Cardiac fibroblast (primary cell): ENCODE measurements around the gene FAH.

Source experiments
- DNase-seq, 2 donors: peaks; one replicate each; pipeline versions ENCODE4 v3.0.0 to v3.0.0-alpha.2; 2010; ENCODE audit warnings: low read depth in 2 of 2
- H3K4me3 ChIP-seq, 2 donors: replicated peaks in 1 of 2; 1 replicate in 1 of 2; 2 replicates in 1 of 2; pipeline ENCODE4 v1.5.1; 2011; ENCODE audit warnings: low read depth in 2 of 2, low read length in 2 of 2, mild to moderate bottlenecking in 2 of 2, moderate library complexity in 1 of 2
- TF ChIP-seq, protein P1 (sequence below): IDR thresholded peaks from one replicate; pipeline ENCODE4 v1.5.1; 2011; ENCODE audit warnings: low read depth, mild to moderate bottlenecking, low read length, inconsistent platforms

Gene FAH

DNA sequence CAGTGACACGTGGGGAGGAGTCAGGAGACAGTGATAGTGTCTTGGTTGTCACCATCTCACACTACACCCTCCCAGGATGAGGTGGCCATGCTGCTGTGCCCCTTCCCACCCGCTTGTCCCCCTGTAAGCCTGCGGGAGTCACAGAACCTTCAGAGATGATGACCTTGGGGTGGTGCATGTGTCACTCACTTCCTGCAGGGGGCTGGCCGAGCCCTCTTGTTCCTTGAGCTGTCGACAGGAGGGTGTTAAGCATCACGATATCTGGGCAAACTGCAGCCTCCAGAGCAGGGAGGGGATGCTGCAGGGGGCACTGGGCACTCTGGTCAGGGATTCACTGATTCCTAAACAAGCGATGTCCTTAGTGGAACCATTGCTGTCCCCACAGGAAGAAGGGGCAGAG, 27.7 kb downstream of the FAH start:
- TF ChIP-seq, protein P1, sequence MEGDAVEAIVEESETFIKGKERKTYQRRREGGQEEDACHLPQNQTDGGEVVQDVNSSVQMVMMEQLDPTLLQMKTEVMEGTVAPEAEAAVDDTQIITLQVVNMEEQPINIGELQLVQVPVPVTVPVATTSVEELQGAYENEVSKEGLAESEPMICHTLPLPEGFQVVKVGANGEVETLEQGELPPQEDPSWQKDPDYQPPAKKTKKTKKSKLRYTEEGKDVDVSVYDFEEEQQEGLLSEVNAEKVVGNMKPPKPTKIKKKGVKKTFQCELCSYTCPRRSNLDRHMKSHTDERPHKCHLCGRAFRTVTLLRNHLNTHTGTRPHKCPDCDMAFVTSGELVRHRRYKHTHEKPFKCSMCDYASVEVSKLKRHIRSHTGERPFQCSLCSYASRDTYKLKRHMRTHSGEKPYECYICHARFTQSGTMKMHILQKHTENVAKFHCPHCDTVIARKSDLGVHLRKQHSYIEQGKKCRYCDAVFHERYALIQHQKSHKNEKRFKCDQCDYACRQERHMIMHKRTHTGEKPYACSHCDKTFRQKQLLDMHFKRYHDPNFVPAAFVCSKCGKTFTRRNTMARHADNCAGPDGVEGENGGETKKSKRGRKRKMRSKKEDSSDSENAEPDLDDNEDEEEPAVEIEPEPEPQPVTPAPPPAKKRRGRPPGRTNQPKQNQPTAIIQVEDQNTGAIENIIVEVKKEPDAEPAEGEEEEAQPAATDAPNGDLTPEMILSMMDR = no peak
- no peak overlapping the region for H3K4me3 ChIP-seq

DNA sequence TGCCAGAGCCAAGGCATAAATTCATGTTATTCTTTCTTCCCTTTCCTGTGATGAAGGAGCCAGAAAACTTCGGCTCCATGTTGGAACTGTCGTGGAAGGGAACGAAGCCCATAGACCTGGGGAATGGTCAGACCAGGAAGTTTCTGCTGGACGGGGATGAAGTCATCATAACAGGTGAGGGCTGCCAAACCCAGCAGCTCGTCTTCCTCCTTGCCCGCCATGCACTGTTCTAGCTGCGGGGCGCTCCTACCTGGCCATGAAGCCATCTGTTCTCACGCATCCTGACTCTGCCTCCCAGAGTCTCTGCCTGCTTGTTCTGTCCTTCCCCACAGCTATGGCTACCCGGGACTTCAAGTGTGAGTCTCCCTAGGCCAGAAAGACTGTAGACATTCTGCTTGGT, 28.2 kb downstream of the FAH start:
- TF ChIP-seq, protein P1 = no peak
- DNase-seq = no peak
- H3K4me3 ChIP-seq = no peak overlapping the region

More for the DNA sequence above, 27.7 kb downstream of the FAH start:
- no peak for DNase-seq

DNA sequence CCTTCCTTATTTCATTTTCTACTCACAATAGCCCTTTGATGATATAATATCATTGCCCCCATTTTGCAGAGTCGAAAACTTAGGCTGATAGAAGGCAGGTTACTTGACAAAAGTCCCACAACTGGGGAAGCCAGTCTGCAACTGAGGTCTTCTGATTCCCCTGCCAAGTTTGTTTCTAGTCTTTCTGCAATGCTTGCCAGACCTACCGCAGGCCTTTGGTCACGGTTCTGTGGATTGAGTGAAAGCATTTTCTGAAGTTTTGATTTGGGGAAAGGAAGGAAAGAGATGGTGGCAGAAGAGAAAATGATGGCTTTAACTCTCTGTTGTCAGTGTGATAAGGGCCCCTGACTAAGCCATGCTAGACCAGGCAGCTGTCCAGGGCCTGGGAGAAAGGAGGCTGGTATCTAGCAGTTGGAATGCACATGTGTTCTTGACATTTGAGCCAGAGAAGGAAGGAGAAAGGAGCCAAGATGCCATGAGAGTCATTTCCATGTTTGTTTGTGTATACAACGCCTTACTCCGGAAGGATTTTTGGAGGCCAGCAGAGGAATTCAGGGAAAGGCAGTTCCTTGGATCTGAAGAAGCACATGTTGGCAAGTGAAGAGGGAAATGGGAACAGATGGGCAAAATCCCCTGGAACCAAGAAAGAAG, 29.9 kb downstream of the FAH start:
- DNase-seq = peak; percentile 43 to 90
- no peak overlapping the region for H3K4me3 ChIP-seq
- TF ChIP-seq, protein P1 = no peak

DNA sequence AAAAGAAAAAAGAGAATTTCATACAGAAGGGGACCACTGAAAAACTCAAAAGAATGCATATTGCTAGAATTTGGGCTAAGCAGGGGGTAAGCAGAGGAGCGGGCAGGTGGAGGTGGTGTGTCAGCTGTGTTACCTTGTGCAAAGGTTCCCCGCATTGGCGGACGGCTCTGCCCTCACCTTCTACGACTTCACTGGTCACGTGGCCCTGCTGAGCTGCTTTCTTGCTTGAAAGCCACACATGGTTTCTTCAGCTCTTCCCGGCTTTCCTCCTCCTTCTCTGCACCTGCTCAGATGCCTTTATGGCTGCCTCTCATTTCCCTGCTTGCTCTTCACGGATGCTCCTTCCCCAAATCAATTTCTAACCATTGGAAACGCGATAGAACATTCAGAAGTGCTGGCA, 30.5 kb downstream of the FAH start:
- TF ChIP-seq, protein P1 = no peak
- H3K4me3 ChIP-seq = no peak overlapping the region
- no peak for DNase-seq

DNA sequence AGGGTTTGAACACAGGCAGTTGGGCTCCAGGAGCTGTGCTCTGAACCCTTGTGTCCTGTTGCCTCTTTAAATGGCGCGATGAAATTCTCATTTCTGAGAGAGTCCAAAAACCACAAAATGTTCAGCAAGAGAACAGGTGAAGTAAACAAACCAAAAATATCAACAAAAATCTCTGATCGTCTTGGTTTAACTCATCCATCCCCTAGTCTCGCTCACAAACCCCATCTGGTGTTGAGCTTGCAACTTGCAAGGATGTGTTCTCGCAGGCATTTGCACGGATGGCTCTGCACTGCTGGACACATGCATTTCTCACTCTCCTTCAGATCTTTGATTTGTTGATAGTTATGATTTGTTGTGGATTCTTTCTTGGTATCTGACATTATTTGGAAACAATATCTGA, 31.1 kb downstream of the FAH start:
- TF ChIP-seq, protein P1 = peak; percentile 25
- H3K4me3 ChIP-seq = no peak overlapping the region
- peak in 1 of 2 donors; percentile 19 for DNase-seq

DNA sequence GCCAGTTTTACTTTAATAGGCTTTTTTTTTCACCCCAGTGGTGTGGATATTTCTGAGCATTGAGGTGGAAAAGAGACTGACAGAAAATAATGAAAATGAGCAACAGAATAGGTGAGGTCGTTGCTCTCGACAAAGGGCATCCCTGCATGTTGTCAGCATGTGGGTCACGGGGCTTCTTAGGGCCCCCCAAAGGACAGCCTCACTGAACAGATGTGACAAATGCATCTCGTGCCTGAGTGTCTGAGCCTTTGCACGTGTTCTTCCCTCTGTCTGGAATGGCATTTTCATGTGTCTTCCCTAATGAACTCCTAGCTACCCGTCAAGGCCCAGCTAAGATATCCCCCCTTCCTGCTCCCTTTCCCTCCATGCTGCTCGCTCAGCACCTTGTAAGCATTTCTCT, 31.8 kb downstream of the FAH start:
- TF ChIP-seq, protein P1 = no peak
- H3K4me3 ChIP-seq = no peak overlapping the region
- no peak for DNase-seq

DNA sequence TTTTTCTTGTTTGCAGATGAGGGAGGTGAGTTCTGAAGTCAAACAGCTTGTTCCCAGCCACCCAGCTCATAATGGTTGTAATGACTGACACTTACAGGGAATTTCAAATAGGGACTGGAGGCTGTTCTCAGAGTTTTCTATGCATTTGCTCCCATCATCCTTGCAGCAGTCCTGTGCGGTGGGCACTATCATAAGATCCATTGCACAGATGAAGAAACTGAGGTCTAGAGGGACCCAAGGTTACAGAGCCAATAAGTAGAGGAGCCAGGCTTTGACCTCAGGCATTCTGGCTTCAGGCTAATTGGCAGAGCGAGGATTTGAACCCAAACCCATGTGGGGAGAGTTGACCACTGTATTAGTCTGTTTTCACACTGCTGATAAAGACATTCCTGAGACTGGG, 32.4 kb downstream of the FAH start:
- no peak overlapping the region for H3K4me3 ChIP-seq
- TF ChIP-seq, protein P1 = no peak
- DNase-seq = no peak
